ENCODE data around the gene GRM2. TPM values are rescaled to one million over a fixed set of nuclear protein-coding genes. Genes with fewer than 3 reads are reported as not detected.

Gene GRM2
- total RNA-seq, 2 donors from 2014 or later = 3.9 to 7.4 TPM

DNA sequence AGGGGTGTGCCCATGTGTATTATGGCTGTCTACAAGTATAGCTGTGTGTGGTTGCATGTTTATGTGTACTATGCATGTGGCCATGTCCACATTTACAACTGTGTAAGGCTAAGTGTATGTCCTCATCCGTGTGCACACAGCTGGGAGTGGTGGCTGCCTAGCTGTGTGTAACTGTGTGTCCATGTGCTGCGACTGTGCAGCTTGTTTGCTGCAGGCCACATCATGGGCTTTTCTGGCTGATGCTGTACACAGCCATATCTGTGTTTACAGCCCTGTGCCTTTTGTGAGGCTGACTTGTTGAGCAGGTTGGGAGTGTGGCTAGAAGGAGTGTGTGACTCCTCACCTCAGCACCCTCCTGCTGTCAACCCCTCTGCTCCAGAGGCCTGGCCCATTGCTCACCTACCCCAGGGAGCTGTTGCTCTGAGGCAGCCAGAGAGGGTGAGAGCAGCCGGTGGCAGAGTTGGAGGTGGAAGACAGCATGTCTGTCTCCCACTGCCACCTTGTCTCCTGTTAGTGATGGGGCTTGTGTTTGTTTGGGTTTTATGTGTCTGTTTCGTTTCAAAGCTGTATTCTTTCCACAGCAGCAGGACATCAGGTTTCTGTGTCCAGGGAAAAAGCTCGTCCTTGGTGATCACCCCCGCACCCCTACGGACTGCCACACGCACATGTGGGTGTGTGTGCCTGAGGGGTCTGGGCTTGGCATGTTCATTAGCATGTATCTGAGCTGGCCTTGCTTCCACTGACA lies 1.4 kb upstream of the GRM2 start:
- Mint-ChIP-seq H3K9me3 (no peaks in the 10 kb centered on the region), H3K4me3 (no peak overlapping the region), H3K4me1 (peaks cover 8% of the 10 kb centered on the region), H3K27me3 (ENCODE audit: insufficient read depth) (peaks cover 28% of the 10 kb centered on the region), H3K27ac (no peak overlapping the region), H3K36me3 (ENCODE audit: low read depth) (peaks cover 11% of the 10 kb centered on the region)
- H3K4me3 ChIP-seq (ENCODE audit: low read length) = no peak overlapping the region
- TF ChIP-seq, protein P1, sequence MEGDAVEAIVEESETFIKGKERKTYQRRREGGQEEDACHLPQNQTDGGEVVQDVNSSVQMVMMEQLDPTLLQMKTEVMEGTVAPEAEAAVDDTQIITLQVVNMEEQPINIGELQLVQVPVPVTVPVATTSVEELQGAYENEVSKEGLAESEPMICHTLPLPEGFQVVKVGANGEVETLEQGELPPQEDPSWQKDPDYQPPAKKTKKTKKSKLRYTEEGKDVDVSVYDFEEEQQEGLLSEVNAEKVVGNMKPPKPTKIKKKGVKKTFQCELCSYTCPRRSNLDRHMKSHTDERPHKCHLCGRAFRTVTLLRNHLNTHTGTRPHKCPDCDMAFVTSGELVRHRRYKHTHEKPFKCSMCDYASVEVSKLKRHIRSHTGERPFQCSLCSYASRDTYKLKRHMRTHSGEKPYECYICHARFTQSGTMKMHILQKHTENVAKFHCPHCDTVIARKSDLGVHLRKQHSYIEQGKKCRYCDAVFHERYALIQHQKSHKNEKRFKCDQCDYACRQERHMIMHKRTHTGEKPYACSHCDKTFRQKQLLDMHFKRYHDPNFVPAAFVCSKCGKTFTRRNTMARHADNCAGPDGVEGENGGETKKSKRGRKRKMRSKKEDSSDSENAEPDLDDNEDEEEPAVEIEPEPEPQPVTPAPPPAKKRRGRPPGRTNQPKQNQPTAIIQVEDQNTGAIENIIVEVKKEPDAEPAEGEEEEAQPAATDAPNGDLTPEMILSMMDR (conservative IDR thresholded peaks at IDR 0.05) = no peak
- H3K9me3 ChIP-seq (ENCODE audit: control insufficient read depth, low read length) = no peaks in the 10 kb centered on the region
- no peak overlapping the region for H3K27ac ChIP-seq (ENCODE audit: low read depth, low read length)
- WGBS, 2 experiments (ENCODE audit: insufficient coverage in 1 of 2, insufficient read length in 1 of 2) = 79 to 88% methylated on average over 6 to 8 of the region's 8 CpGs
- DNase-seq = peak; percentile 35
- no peaks in the 10 kb centered on the region for H3K36me3 ChIP-seq (ENCODE audit: control insufficient read depth, insufficient read depth, low read length)
- peaks cover 21% of the 10 kb centered on the region for H3K27me3 ChIP-seq (ENCODE audit: control insufficient read depth, insufficient read depth, low read length, poor library complexity, severe bottlenecking)
- peaks cover 8% of the 10 kb centered on the region for H3K4me1 ChIP-seq (ENCODE audit: control insufficient read depth, insufficient read depth, low read length)
- H3K9ac ChIP-seq (ENCODE audit: extremely low read depth, low read length, poor library complexity, severe bottlenecking) = no peak overlapping the region

DNA sequence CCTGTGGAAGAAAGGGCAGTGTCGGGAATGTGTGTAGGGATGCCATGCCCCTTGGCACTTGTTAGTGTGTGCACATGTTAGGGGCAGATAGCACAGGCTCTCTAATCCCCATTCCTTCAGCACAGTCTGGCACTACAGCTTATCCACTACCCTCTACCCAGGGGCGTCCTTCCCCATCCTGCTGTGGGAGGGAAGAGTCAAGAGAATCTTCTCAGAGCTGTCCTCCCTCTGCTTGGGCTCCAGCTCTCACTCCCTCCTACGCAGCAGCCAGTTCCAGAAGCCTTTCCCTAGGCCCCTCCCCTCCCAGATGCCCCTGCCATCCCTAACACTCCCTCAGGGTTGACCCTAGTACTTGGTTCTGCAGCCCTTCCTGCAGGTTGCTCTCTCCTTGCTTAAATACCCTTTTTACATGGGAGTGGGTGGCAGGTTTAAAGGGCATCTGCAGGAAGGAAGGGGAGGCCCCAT lies 815 bp upstream of the GRM2 start:
- Histone ChIP-seq H3K9ac (ENCODE audit: extremely low read depth, low read length, poor library complexity, severe bottlenecking) (no peak overlapping the region), H3K4me1 (ENCODE audit: control insufficient read depth, insufficient read depth, low read length) (peaks cover 8% of the 10 kb centered on the region), H3K27me3 (ENCODE audit: control insufficient read depth, insufficient read depth, low read length, poor library complexity, severe bottlenecking) (peaks cover 21% of the 10 kb centered on the region), H3K4me3 (ENCODE audit: low read length) (no peak overlapping the region), H3K27ac (ENCODE audit: low read depth, low read length) (no peak overlapping the region), H3K9me3 (ENCODE audit: control insufficient read depth, low read length) (no peaks in the 10 kb centered on the region), H3K36me3 (ENCODE audit: control insufficient read depth, insufficient read depth, low read length) (no peaks in the 10 kb centered on the region)
- Mint-ChIP-seq H3K4me3 (no peak overlapping the region), H3K4me1 (peaks cover 8% of the 10 kb centered on the region), H3K27me3 (ENCODE audit: insufficient read depth) (peaks cover 28% of the 10 kb centered on the region), H3K9me3 (no peaks in the 10 kb centered on the region), H3K27ac (no peak overlapping the region), H3K36me3 (ENCODE audit: low read depth) (peaks cover 11% of the 10 kb centered on the region)
- DNase-seq = peak; percentile 38
- TF ChIP-seq, protein P1 (conservative IDR thresholded peaks at IDR 0.05) = no peak
- WGBS, 2 experiments (ENCODE audit: insufficient coverage in 1 of 2, insufficient read length in 1 of 2) = 71 to 86% methylated on average over 1 to 3 of the region's 3 CpGs

DNA sequence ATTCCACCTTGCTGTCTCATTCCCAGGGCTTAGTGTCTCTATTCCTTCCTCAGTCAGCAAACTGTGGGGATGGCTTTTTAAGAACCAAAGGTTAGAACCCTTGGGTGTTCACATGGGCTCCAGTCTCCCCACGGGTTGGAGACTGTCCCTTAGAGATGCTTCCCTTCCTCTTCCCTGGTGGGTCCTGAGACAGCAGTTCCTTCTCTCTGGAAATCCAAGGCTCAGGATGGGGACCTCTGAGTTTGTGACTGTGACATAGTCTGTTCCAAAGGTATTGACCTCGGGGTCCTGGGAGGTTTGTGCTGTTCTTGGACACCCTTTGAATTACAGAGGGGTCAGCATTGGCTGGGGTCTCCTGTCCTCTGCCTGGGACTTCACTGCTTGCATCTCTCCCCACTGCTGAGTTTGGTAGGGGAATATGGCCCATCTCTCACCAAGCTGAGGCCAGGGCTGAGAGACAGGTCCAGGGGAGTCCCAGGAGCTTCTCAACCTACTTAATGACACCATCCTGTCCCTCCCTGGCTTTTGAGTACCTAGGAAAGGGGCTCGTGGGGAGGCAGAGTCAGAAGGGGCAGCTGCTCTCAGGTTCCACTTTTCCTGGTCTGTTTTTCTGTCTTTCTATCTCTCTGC lies 1.5 kb downstream of the GRM2 start:
- WGBS, 2 experiments (ENCODE audit: insufficient coverage in 1 of 2, insufficient read length in 1 of 2) = 80 to 87% methylated on average over 3 of the region's 3 CpGs
- Mint-ChIP-seq H3K27ac (no peak overlapping the region), H3K9me3 (no peaks in the 10 kb centered on the region), H3K27me3 (ENCODE audit: insufficient read depth) (peaks cover 28% of the 10 kb centered on the region), H3K4me1 (peaks cover 8% of the 10 kb centered on the region), H3K4me3 (peak overlapping the region; percentile 69), H3K36me3 (ENCODE audit: low read depth) (peaks cover 11% of the 10 kb centered on the region)
- Histone ChIP-seq H3K9me3 (ENCODE audit: control insufficient read depth, low read length) (no peaks in the 10 kb centered on the region), H3K4me3 (ENCODE audit: low read length) (peak overlapping the region; percentile 80), H3K36me3 (ENCODE audit: control insufficient read depth, insufficient read depth, low read length) (peaks cover 8% of the 10 kb centered on the region), H3K9ac (ENCODE audit: extremely low read depth, low read length, poor library complexity, severe bottlenecking) (no peak overlapping the region), H3K27me3 (ENCODE audit: control insufficient read depth, insufficient read depth, low read length, poor library complexity, severe bottlenecking) (peaks cover 21% of the 10 kb centered on the region), H3K27ac (ENCODE audit: low read depth, low read length) (no peak overlapping the region), H3K4me1 (ENCODE audit: control insufficient read depth, insufficient read depth, low read length) (peaks cover 8% of the 10 kb centered on the region)
- DNase-seq = peak; percentile 40
- TF ChIP-seq, protein P1 (conservative IDR thresholded peaks at IDR 0.05) = no peak

Measured in endodermal cell (in vitro differentiated cells).